ENCODE results near the gene PRLR. TPM values are rescaled to one million over a fixed set of nuclear protein-coding genes. Genes with fewer than 3 reads are reported as not detected.

Gene PRLR
- total and polyA plus RNA-seq, 2 experiments from 2014 or later, result 21.8 to 99.8 TPM

- no peaks in the 10 kb centered on the region for H3K9me2 ChIP-seq (replicated peaks; ENCODE audit: insufficient read depth)
- peaks cover 14% of the 10 kb centered on the region for H3K4me1 ChIP-seq (ENCODE audit: insufficient read depth)
- DNase-seq (ENCODE audit: low spot score), result peak; percentile 77
- WGBS (ENCODE audit: low lambda C conversion rate, missing lambda C conversion rate), result 5% methylated on average over 30 of the region's 30 CpGs
- no peaks in the 10 kb centered on the region for H3K36me3 ChIP-seq (replicated peaks; ENCODE audit: insufficient read depth, low read depth)
- TF ChIP-seq CTCF (IDR thresholded peaks at IDR 0.05; ENCODE audit: poor library complexity) (peak; percentile 53), EZH2 (IDR thresholded peaks at IDR 0.05; ENCODE audit: borderline replicate concordance) (no peak), EZH2phosphoT487 (IDR thresholded peaks at IDR 0.05; ENCODE audit: low read depth, severe bottlenecking, unreplicated experiment) (no peak)
- peaks cover 58% of the 10 kb centered on the region for H3K79me2 ChIP-seq
- H2AFZ ChIP-seq, result peak overlapping the region; percentile 91
- peaks cover 4% of the 10 kb centered on the region for H4K20me1 ChIP-seq (ENCODE audit: insufficient read depth, poor library complexity, severe bottlenecking)
- H3K4me2 ChIP-seq, result peak overlapping the region; percentile 91
- H3K27ac ChIP-seq, result peak overlapping the region; percentile 86
- no peaks in the 10 kb centered on the region for H3K27me3 ChIP-seq
- H3K9me3 ChIP-seq (ENCODE audit: low read depth), result no peaks in the 10 kb centered on the region
- peak overlapping the region; percentile 96 for H3K4me3 ChIP-seq
These were observed 930 bp downstream of the PRLR start for GRCh38 chr5:35229076-35230037.

- no peaks in the 10 kb centered on the region for H3K36me3 ChIP-seq (replicated peaks; ENCODE audit: insufficient read depth, low read depth)
- peaks cover 61% of the 10 kb centered on the region for H3K79me2 ChIP-seq
- no peaks in the 10 kb centered on the region for H3K27me3 ChIP-seq
- whole genome bisulfite sequencing (ENCODE audit: low lambda C conversion rate, missing lambda C conversion rate), result 43% methylated on average over 2 of the region's 2 CpGs
- H3K4me2 ChIP-seq, result peak overlapping the region; percentile 91
- no peak for DNase-seq (ENCODE audit: low spot score)
- H3K27ac ChIP-seq, result peak overlapping the region; percentile 64
- no peak for TF ChIP-seq EZH2 (IDR thresholded peaks at IDR 0.05; ENCODE audit: borderline replicate concordance)
- no peak for TF ChIP-seq CTCF (IDR thresholded peaks at IDR 0.05; ENCODE audit: poor library complexity)
- TF ChIP-seq EZH2phosphoT487 (IDR thresholded peaks at IDR 0.05; ENCODE audit: low read depth, severe bottlenecking, unreplicated experiment), result no peak
- H2AFZ ChIP-seq, result no peak overlapping the region
- H3K9me3 ChIP-seq (ENCODE audit: low read depth), result no peaks in the 10 kb centered on the region
- H3K4me1 ChIP-seq (ENCODE audit: insufficient read depth), result peaks cover 17% of the 10 kb centered on the region
- H4K20me1 ChIP-seq (ENCODE audit: insufficient read depth, poor library complexity, severe bottlenecking), result peaks cover 4% of the 10 kb centered on the region
- no peaks in the 10 kb centered on the region for H3K9me2 ChIP-seq (replicated peaks; ENCODE audit: insufficient read depth)
- no peak overlapping the region for H3K4me3 ChIP-seq
These were observed 2.0 kb downstream of the PRLR start for GRCh38 chr5:35228310-35228709.

GRCh38 chr5:35227720-35228119, 2.6 kb downstream of the PRLR start:
- Histone ChIP-seq H3K36me3 (replicated peaks; ENCODE audit: insufficient read depth, low read depth) (no peaks in the 10 kb centered on the region), H3K27ac (peak overlapping the region; percentile 64), H3K4me2 (peak overlapping the region; percentile 91), H2AFZ (no peak overlapping the region), H3K4me3 (peak overlapping the region; percentile 9), H4K20me1 (ENCODE audit: insufficient read depth, poor library complexity, severe bottlenecking) (peaks cover 4% of the 10 kb centered on the region), H3K4me1 (ENCODE audit: insufficient read depth) (peaks cover 17% of the 10 kb centered on the region), H3K79me2 (peaks cover 67% of the 10 kb centered on the region), H3K27me3 (no peaks in the 10 kb centered on the region), H3K9me2 (replicated peaks; ENCODE audit: insufficient read depth) (no peaks in the 10 kb centered on the region), H3K9me3 (ENCODE audit: low read depth) (no peaks in the 10 kb centered on the region)
- DNase-seq (ENCODE audit: low spot score), result no peak
- 91% methylated on average over 4 of the region's 4 CpGs for WGBS (ENCODE audit: low lambda C conversion rate, missing lambda C conversion rate)
- TF ChIP-seq CTCF (IDR thresholded peaks at IDR 0.05; ENCODE audit: poor library complexity) (no peak), EZH2phosphoT487 (IDR thresholded peaks at IDR 0.05; ENCODE audit: low read depth, severe bottlenecking, unreplicated experiment) (no peak), EZH2 (IDR thresholded peaks at IDR 0.05; ENCODE audit: borderline replicate concordance) (no peak)

Data from hepatocyte (in vitro differentiated cells).